ENCODE measurements around the gene SCAND1.
"Not testable (repeated sequence)": the region's sequence is repeated elsewhere in the genome, so short reads cannot be mapped to it uniquely, and the experiment has no call there.

The SCAND1 gene

DNA sequence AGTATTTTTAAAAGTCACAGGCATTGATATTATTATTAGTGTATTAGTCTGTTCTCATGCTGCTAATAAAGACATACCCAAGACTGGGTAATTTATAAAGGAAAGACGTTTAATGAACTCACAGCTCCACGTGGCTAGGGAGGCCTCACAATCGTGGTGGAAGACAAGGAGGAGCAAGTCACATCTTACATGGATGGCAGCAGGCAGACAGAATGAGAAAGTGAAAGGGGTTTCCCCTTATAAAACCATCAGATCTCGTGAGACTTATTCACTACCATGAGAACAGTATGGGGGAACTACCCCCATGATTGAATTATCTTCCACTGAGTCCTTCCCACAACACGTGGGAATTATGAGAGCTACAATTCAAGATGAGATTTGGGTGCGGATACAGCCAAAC lies 5.0 kb upstream of the SCAND1 start:
- not testable (repeated sequence) for DNase-seq (ENCODE audit: low read depth in 3 of 3)

- no peak for DNase-seq (ENCODE audit: low read depth in 3 of 3)
Observed at GRCh38 chr20:35956616-35957015, 2.3 kb upstream of the SCAND1 start.

DNA sequence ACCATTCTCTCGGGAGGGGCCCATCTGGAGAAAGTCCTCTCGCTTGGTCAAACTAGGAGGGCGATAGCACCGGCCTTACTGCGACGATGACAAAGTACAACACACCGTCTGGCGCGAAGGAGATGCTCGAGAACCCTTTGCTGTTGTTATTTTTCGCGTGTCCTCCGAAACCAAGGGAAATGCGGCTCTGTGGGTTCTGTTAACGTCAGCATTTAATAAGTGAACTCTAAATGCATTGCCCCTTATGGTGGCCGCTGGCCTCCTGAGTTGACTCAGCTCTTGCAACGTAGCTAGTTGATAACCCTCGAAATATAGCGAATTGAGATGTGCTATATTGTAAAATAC lies 577 bp upstream of the SCAND1 start:
- DNase-seq (ENCODE audit: low read depth in 3 of 3): peak in 2 of 3 donors; percentile 3 to 8

DNA sequence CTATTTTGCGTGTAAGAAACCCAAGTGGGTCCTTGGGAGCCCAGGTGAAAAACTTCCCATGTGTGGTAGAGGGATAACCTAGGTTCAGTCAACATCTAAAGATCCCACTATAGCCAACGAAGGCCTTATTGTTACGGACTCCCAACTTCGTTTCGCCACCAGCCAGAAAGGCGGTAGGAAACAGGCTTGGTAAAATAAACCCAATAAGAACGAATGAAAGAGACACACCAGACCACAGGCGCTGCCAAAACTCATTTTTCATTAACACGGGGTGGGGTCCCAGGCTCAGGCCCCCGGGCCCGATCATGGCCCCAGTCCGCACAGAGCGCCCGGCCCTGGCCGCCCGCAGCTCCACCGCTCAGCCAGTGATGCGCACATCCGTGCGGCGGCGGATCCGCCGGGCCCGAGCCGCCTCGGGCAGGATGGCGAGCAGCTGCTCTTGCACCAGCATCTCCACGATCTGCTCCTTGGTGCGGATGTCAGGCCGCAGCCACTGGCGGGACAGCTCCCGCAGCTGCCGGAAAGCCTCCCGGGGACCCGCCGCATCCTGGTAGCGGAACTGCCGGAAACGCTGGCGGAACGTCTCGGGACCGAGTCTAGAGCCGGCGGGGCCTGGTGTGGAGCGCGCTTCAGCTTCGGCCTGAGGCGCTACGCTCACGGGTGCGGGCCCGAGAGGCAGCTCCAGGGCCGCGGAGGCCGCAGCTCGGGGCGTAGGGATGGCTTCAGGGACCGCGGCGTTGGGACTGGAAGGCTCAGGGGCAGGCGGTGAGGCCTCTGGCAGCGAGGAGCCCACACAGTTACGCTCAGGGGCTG lies 709 bp downstream of the SCAND1 start:
- peak; percentile 25 to 47 (median 41) for DNase-seq (ENCODE audit: low read depth in 3 of 3)

DNA sequence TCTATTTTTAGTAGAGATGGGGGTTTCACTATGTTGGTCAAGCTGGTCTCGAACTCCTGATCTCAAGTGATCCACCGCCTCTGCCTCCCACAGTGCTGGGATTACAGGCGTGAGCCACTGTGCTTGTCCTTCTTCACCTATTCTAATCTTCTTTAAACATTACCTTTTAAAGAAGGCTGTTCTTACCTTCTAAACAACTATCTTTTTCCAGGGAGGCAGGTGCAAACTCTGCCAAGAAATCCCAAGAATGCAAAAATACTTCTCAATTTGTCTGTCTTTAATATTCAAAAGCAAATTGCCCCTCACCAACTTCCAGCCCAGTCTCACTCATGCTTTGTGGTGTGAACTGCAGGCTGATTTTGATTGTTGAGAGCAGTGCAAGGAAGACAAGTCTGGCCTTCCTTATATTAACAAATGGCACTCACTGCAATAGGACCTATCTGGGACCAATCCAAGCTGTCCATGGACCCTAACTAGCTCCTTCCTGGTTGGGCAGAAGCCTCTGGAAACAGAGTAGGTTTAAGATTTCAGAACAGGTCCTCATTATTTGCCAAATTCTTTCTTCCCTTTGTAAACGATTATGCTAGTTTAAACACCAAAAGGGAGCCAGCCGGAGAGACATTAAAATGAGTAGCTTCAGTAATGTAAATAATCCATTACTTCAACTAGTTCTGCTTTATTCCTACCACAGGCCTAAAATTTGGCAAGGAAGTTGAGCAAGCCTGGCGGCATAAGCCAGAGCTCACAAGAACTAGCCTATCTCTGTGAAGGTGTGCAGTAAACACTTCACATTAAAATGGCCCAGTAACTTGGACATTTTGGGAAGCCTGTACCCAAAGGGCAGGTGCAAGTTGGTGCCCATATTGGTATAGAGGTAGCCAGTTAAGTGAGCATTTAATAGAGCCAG lies 1.6 kb downstream of the SCAND1 start:
- no peak for DNase-seq (ENCODE audit: low read depth in 3 of 3)

- DNase-seq (ENCODE audit: low read depth in 3 of 3): not testable (repeated sequence)
Observed at GRCh38 chr20:35952080-35952479, 2.2 kb downstream of the SCAND1 start.

DNA sequence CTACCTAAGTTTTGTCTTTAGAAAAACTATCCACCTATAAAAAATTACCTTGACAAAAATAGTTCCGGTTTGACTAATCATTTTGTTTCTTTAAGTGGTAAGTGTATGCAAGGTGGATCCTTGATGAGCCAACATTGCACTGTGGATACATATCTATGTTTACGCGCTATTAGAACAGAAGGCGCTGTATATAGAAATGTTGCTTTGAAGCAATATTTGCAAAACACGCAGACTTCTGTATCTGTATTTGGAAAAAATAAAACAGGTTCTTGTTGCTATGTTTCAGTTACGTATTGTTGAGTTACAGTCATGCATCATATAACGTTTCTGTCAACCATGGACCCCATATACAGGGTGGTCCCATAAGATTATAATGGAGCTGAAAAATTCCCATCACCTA lies 4.2 kb downstream of the SCAND1 start:
- no peak for DNase-seq (ENCODE audit: low read depth in 3 of 3)

GRCh38 chr20:35947907-35948306 lies 6.4 kb downstream of the SCAND1 start:
- no peak for DNase-seq (ENCODE audit: low read depth in 3 of 3)

- DNase-seq (ENCODE audit: low read depth in 3 of 3): peak in 1 of 3 donors; percentile 17
Observed at GRCh38 chr20:35947489-35947888, 6.8 kb downstream of the SCAND1 start.

- no peak for DNase-seq (ENCODE audit: low read depth in 3 of 3)
Observed at GRCh38 chr20:35942243-35942642, 12.1 kb downstream of the SCAND1 start.

GRCh38 chr20:35941620-35942019 lies 12.7 kb downstream of the SCAND1 start:
- no peak for DNase-seq (ENCODE audit: low read depth in 3 of 3)

- no peak for DNase-seq (ENCODE audit: low read depth in 3 of 3)
Observed at GRCh38 chr20:35939264-35939663, 15.0 kb downstream of the SCAND1 start.

DNA sequence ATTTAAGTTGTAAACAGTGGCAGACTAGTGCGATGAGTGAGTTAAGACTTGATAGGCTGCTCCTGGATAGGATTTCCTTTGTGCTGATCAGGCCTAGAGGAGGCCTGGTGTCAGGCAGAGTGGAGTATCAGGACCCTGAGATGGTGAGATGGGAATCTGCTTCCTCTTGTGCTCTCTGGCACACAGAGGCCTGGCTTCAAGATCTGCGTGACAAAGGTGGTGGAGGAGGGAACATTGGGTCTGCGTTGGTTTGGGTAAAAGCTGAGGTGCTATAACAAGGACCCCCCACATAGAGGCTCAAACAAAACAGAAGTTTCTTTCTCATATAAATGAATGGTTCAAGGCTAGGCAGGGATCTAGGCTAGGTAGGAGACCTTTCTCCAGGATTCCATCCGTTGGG lies 20.3 kb downstream of the SCAND1 start:
- no peak for DNase-seq (ENCODE audit: low read depth in 3 of 3)

DNA sequence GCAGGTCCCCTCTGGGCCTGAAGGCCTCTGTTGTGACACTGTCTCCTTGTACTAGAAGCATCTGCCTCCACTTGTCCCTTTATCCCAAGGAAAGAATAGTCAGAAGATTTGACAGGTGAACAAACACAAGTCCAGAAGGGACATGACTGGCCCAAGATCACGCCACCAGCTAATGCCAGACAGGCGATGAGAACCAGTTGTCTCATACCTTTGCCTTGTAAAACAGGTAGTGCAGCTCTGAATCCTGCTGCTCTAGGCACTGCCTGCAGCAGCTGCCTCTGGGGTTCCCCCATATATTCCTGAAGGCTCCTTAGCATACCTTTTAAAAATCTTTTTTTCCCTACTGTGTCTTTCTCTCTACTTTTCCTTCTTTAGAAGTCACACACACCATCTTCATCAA lies 25.0 kb downstream of the SCAND1 start:
- no peak for DNase-seq (ENCODE audit: low read depth in 3 of 3)

DNA sequence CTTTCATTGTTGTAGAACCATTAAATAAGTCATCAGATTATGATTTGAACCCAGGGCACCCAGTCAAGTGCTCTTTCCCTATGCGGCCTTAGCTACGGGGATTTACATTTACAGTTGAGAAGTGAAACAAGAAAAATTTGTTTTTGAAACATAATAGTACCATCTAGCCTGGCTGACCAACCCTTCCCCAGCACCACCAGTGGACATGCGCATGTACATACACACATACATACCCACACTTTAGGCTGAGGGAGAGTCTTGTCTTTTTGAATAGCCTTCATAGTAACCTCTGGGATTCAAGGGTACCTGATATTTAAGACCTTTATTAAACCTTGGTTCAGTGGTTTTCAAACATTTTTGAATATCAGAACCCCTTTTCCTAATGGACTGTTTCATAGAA lies 33.8 kb downstream of the SCAND1 start:
- no peak for DNase-seq (ENCODE audit: low read depth in 3 of 3)

GRCh38 chr20:35918021-35918420 lies 36.3 kb downstream of the SCAND1 start:
- no peak for DNase-seq (ENCODE audit: low read depth in 3 of 3)

GRCh38 chr20:35917077-35917476 lies 37.2 kb downstream of the SCAND1 start:
- no peak for DNase-seq (ENCODE audit: low read depth in 3 of 3)

DNA sequence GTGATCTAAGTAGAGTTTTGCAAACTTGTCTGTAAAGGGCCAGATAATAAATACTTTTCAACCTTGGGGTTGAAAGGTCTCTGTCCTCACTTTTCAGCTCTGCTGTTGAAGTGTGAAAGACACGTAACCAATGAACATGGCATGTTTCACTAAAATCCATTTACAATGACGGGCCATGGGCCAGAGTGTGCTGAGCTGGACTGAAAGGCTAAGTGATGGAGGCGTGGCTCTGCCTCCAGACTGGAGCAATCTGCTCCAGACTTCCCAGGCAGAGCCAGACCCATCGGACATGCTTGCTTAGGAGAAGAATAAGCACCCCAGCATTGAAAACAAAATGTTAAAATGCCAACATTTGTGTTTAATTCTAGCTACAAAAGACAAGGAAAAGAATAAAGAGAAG lies 41.4 kb downstream of the SCAND1 start:
- DNase-seq (ENCODE audit: low read depth in 3 of 3): no peak

DNA sequence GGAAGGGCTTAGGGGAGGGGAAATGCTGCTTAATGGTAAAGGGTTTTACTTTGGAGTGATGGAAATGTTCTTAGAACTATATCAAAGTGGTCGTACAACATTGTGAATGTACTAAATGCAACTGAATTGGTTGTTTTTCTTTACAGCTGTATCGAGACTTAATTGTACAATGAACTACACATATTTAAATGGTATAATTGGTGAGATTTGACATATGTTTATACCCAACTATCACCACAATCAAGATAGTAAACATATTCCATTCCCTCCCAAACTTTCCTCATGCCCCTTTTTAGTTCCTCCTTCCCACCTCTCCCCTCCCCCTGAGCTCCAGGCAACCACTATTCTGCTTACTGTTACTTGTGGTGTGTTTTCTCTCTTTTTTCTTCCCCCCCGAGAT lies 44.0 kb downstream of the SCAND1 start:
- no peak for DNase-seq (ENCODE audit: low read depth in 3 of 3)

DNA sequence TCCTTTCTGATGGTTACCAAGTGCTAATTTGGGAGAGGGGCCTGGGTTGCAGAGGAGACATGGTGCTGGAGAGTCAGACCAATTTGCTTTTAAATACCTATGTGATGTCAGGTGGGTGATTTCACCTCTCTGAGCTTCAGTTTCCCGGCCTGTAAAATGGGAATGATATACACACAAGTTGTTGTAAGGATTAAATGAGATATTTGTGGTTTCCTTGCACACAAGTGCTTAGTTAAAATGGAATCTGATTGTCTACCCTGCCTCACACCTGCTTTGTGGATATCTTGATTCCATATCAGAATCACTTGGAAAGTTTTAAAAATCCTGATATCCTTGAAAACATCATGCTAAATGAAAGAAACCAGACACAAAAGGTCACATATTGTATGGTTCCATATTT lies 44.5 kb downstream of the SCAND1 start:
- DNase-seq (ENCODE audit: low read depth in 3 of 3): no peak

DNA sequence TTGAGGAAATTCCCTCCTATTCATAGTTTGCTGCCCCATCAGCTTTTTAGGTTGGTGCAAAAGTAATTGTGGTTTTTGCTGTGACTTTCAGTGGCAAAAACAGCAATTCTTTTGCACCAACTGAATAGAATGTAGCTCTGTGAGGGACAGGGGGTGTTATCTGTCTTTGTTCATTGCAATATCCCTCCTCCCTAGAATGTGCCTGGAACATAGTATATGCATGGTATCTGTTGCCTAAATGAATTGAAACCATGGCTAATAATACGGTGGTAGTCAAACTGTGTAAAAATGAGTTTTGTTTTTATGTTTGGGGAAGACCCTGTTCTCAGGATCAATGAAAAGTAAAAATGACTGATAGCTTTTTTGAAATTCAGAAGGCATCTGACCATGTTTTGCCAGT lies 45.1 kb downstream of the SCAND1 start:
- no peak for DNase-seq (ENCODE audit: low read depth in 3 of 3)

- no peak for DNase-seq (ENCODE audit: low read depth in 3 of 3)
Observed at GRCh38 chr20:35908007-35908406, 46.3 kb downstream of the SCAND1 start.
